ACC112 (cell line): Measurements from ENCODE around the gene IFT52.
A peak's percentile ranks its signal among the peaks of the same experiment; 100 is the strongest.

ENCODE experiments used
- H2AFZ ChIP-seq: fragments of 200-600 bp; sonication (generic); one replicate; pipeline ENCODE4 v1.6.0; 2017; ENCODE audit warnings: antibody characterized with exemption, low read length; ENCODE audit not compliant: unreplicated experiment
- H3K27ac ChIP-seq: fragments of 200-600 bp; sonication (generic); 2 replicates; pipeline ENCODE4 v1.5.1; 2014; ENCODE audit warnings: low read depth, mild to moderate bottlenecking, antibody characterized with exemption, low read length, moderate library complexity
- H3K27me3 ChIP-seq: fragments of 200-600 bp; sonication (generic); 2 replicates; pipeline ENCODE4 v1.6.1; 2014; ENCODE audit warnings: mild to moderate bottlenecking, antibody characterized with exemption, low read length, moderate library complexity, mixed read lengths; ENCODE audit not compliant: insufficient read depth
- H3K36me3 ChIP-seq: fragments of 200-600 bp; sonication (generic); 2 replicates; pipeline ENCODE4 v1.6.1; 2016; ENCODE audit warnings: mild to moderate bottlenecking, antibody characterized with exemption, low read length, moderate library complexity, mixed read lengths; ENCODE audit not compliant: insufficient read depth
- H3K4me1 ChIP-seq: fragments of 200-600 bp; sonication (generic); one replicate; pipeline ENCODE4 v1.6.1; 2016; ENCODE audit warnings: low read length, mixed read lengths; ENCODE audit not compliant: insufficient read depth, unreplicated experiment, control insufficient read depth
- H3K4me3 ChIP-seq: fragments of 200-600 bp; sonication (generic); 2 replicates; pipeline ENCODE4 v1.5.1; 2014; ENCODE audit warnings: mild to moderate bottlenecking, low read depth, low read length
- H3K79me2 ChIP-seq: fragments of 200-600 bp; sonication (generic); one replicate; pipeline ENCODE4 v1.6.0; 2016; ENCODE audit warnings: low read length; ENCODE audit not compliant: control insufficient read depth, unreplicated experiment, insufficient read depth

IFT52 gene

DNA sequence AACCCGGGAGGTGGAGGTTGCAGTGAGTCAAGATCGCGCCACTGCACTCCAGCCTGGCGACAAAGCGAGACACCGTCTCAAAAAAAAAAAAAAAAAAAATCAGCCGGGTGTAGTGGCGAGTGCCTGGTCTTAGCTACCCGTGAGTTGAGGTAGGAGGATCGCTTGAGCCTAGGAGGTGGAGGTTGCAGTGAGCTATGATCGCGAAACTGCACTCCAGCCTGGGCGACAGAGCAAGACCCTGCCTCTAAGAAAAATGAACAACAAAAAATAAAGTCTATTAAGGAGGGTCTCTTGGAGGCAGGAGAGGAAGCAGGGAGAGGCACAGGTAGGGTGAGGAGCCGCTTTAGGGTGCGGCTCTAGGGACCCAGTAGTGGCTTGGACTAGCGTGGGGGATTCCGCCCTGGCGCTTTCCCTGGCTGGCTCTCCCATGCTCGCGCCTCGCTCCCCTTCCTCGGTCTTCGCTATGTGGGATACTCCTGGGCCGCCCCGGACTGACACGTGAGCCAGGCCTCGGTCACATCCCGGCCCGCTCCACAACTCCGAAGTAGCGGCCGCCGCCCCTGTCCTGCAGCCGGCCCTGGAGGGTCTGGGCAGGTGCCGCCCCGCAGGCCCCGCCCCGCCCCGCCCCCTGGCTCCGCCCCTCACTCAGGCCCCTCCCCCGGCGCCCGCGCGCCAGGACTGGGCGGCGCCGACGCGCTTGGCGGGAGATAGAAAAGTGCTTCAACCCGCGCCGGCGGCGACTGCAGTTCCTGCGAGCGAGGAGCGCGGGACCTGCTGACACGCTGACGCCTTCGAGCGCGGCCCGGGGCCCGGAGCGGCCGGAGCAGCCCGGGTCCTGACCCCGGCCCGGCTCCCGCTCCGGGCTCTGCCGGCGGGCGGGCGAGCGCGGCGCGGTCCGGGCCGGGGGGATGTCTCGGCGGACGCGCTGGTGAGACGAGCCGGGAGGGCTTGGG, 75.9 kb downstream of the IFT52 start, which contains the start of gene MYBL2:
Gene MYBL2, plus strand, starts transcription at position 739 of the 953 bp plus-strand sequence. Its CDS starts 170 bp downstream, at position 909.
- no peak within 1 kb of the TSS for H3K27ac ChIP-seq
- no peaks in the 10 kb centered on the region for H3K36me3 ChIP-seq
- H3K79me2 ChIP-seq = peaks cover 12% of the 10 kb centered on the region
- peak within 1 kb of the TSS; percentile 94 for H3K4me3 ChIP-seq
- H2AFZ ChIP-seq = peak within 1 kb of the TSS; percentile 75
- no peaks in the 10 kb centered on the region for H3K27me3 ChIP-seq
- peaks cover 9% of the 10 kb centered on the region for H3K4me1 ChIP-seq

DNA sequence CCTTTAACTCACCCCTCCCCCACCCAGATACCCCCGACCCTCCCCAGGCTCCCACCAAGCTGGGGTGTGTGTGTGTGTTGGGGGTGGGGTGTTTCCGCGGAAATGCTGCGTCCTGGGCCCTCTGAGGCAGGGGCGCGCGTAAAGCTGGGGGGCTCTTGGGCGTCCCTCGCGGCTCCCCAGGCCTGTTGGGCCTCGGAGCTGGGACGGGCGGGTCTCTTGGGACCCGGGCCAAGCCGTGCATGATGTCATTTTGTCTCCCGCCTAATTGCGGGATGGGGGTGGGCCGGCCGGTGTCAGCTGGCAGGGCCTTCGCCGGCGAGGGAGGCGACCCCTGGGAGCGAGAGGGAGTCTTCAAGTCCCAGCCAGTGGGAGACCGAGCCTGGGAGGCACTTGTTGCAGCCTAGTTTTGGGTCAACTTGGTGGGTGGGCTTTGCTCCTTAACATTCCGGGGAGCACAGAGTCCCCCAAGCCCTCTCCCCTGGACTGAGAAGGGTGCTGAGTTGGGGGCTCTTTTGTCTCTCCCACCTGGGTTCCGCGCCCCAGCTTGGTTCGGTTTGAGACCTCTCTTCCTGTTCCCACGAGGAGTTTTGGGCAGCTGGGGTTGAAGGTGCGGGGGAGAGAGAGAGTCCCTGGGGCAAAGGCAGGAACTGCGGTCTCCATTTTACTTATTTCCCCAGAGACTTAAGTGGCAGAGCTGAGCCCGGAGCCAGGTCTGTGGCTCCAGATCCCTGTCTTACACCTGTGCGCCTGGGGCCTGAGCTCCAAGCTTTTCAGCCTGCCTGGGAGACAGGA, 76.8 kb downstream of the IFT52 start:
- Histone ChIP-seq H3K79me2 (peaks cover 12% of the 10 kb centered on the region), H3K27ac (no peak overlapping the region)

DNA sequence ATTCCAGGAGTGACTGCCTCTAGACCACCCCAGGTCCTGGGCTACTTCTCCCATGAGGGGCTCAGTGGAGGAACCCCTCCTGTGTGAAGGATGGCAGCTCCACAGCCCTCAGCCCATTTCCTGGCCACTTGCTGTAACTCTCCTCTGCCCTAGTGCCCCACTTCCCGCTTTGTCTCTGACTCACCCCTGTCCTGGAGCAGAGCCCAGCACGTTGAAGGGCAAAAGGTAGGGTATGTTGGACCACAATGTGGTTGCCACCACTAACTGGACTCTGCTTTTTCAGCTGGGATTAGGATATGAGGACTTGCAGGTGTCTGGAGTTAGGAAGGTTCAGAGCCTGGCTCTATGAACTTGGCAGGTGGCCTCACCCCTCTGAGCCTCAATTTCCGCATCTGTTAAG, 78.6 kb downstream of the IFT52 start:
- Histone ChIP-seq H2AFZ (no peak overlapping the region), H3K36me3 (no peaks in the 10 kb centered on the region), H3K27me3 (no peaks in the 10 kb centered on the region), H3K79me2 (peaks cover 12% of the 10 kb centered on the region), H3K4me1 (peaks cover 9% of the 10 kb centered on the region), H3K4me3 (no peak overlapping the region), H3K27ac (no peak overlapping the region)

More for the DNA sequence above, 76.8 kb downstream of the IFT52 start:
- Histone ChIP-seq H3K36me3 (no peaks in the 10 kb centered on the region), H2AFZ (peak overlapping the region; percentile 75), H3K4me1 (peaks cover 9% of the 10 kb centered on the region), H3K27me3 (no peaks in the 10 kb centered on the region), H3K4me3 (peak overlapping the region; percentile 94)

DNA sequence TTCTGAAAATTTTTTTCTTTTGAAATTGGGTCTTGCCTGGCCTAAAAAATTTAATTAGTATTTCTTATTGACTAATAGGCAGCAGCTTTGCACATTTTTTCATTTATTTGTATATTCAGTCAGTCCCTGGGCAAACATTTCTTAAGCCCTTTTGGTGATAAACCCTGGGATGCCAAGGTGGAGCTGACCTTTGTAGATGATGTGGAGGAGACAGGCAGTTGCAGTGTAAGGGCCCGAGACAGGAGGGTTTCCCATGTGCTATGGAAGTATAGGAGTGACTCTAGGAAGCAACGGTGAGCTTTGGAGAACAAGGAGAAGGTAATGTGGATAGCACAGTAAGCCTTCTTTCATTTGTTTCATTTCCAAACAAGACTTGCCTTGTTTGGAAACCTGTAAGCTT, 79.7 kb downstream of the IFT52 start:
- Histone ChIP-seq H2AFZ (no peak overlapping the region), H3K4me3 (no peak overlapping the region), H3K27ac (no peak overlapping the region), H3K36me3 (no peaks in the 10 kb centered on the region), H3K4me1 (peaks cover 9% of the 10 kb centered on the region), H3K27me3 (no peaks in the 10 kb centered on the region), H3K79me2 (peaks cover 12% of the 10 kb centered on the region)

DNA sequence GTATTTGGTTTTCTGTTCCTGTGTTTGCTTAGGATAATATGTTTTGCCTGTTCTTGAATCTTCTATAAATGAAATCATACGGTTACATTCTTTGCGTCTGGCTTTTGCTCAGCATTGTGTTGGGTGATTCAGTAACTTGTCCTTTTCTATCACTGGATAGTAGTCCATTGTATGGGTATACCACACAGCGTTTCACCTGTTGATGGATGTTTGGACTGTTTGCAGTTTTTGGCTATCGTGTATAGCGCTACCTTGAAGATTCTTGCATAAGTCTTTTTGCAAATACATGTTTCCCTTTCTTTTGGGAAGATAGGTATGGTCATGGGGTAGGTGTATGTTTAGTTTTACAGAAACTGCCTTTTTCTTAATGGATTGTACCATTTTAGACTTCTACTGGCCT, 85.6 kb downstream of the IFT52 start:
- H3K4me1 ChIP-seq = no peaks in the 10 kb centered on the region
- H3K36me3 ChIP-seq = peaks cover 5% of the 10 kb centered on the region; the same call in 1 of the 2 replicates
- H3K79me2 ChIP-seq = no peaks in the 10 kb centered on the region
- no peak overlapping the region for H3K4me3 ChIP-seq
- no peak overlapping the region for H2AFZ ChIP-seq
- no peaks in the 10 kb centered on the region for H3K27me3 ChIP-seq
- no peak overlapping the region for H3K27ac ChIP-seq

DNA sequence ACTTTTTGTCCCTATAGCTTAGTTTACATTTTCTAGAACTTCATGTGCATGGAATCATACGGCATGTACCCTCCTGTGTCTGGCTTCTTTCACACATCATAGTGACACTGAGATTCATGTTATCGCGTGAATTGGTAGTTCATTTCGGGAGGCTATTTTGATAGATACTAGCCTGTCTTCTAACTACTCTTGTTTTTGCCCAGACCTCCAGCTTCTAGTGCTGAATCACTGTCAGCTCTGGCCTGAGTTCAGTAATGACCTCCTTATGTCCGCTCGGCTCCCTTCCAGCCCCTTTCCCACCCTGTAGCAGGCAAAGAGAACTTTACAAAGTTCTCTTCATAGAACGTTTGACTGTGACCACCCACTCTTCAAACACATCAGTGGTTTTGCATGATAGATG, 90.2 kb downstream of the IFT52 start:
- Histone ChIP-seq H3K4me3 (no peak overlapping the region), H3K27me3 (no peaks in the 10 kb centered on the region), H2AFZ (no peak overlapping the region), H3K79me2 (no peaks in the 10 kb centered on the region), H3K36me3 (peaks cover 5% of the 10 kb centered on the region; the same call in 1 of the 2 replicates), H3K4me1 (no peaks in the 10 kb centered on the region), H3K27ac (no peak overlapping the region)

DNA sequence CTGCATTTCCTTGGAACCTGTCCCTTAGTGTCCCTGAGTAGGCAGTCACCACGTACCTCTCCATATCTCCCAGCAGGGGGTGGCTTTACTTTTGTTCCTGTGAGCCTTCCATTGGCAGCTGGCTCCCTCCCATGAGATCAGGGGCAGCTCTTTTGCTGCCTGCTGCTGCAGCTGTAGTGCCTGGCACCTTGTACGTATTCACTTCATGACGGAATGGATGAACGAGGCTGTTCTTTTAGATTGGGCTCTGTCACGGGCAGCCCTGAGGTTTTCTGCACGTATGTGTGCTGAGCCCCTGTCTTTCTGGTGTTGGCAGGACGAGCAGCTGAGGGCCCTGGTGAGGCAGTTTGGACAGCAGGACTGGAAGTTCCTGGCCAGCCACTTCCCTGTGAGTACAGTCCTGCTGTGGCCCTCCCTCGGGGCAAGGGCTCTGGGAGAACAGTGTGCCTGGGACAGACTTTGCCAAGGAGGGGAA, 90.8 kb downstream of the IFT52 start:
- H3K4me1 ChIP-seq = no peaks in the 10 kb centered on the region
- H3K36me3 ChIP-seq = peaks cover 1% of the 10 kb centered on the region; the same call in 1 of the 2 replicates
- H3K4me3 ChIP-seq = no peak overlapping the region
- H2AFZ ChIP-seq = no peak overlapping the region
- no peaks in the 10 kb centered on the region for H3K27me3 ChIP-seq
- no peak overlapping the region for H3K27ac ChIP-seq
- H3K79me2 ChIP-seq = no peaks in the 10 kb centered on the region

DNA sequence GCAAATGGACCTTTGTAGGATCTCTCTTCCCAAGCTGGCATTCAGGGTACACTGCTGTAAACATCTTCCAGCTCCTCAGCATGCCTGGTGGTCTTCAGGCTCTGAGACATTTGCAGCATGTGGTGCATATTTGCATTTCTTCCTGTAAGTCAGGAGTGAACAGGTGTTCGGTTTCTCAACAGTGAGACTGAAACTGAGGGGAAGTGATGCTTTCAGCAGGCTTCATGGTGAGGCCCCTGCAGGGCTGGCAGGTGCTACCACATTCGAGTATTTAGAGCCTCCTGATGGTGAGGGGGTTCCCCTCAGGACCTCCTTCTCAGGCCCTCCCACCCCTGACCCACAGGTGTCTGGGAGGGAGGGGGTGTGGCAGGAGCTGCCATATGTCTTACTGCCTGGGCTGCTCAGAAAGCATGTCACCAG, 91.3 kb downstream of the IFT52 start:
- no peak overlapping the region for H2AFZ ChIP-seq
- no peak overlapping the region for H3K27ac ChIP-seq
- no peaks in the 10 kb centered on the region for H3K4me1 ChIP-seq
- H3K79me2 ChIP-seq = no peaks in the 10 kb centered on the region
- H3K36me3 ChIP-seq = no peaks in the 10 kb centered on the region
- no peak overlapping the region for H3K4me3 ChIP-seq
- no peaks in the 10 kb centered on the region for H3K27me3 ChIP-seq

DNA sequence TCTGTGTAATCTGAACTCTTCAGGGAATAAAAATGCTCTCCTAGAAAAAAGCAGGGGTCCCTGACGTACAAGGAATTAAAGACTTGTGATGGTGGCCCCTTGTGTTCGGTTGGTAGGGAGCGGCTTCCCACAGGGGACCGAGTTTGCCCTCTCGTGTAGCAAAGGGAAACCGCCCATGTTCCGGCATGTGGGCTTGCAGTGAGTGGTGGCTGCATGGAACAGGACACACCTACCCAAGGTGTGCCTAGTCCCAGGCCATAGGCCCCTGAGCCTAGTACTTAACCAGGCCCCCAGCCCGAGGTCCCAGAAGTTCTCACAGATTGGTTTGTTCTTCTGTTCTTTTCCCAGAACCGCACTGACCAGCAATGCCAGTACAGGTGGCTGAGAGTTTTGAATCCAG, 91.7 kb downstream of the IFT52 start:
- no peak overlapping the region for H3K4me3 ChIP-seq
- no peaks in the 10 kb centered on the region for H3K79me2 ChIP-seq
- no peak overlapping the region for H3K27ac ChIP-seq
- no peaks in the 10 kb centered on the region for H3K27me3 ChIP-seq
- H2AFZ ChIP-seq = no peak overlapping the region
- H3K4me1 ChIP-seq = no peaks in the 10 kb centered on the region
- H3K36me3 ChIP-seq = no peaks in the 10 kb centered on the region

DNA sequence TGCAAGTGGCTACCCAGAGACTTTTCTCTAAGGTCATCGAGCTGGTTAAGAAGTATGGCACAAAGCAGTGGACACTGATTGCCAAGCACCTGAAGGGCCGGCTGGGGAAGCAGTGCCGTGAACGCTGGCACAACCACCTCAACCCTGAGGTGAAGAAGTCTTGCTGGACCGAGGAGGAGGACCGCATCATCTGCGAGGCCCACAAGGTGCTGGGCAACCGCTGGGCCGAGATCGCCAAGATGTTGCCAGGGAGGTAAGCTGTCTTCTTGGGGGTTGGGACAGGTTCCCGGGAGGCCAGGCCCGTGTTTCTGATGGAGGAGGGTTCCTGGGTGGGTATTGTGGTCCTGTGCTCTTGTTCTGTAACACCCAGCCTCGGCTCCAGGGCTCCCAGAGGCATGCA, 96.1 kb downstream of the IFT52 start:
- H3K4me3 ChIP-seq = no peak overlapping the region
- H2AFZ ChIP-seq = no peak overlapping the region
- no peaks in the 10 kb centered on the region for H3K4me1 ChIP-seq
- H3K36me3 ChIP-seq = no peaks in the 10 kb centered on the region
- H3K27me3 ChIP-seq = no peaks in the 10 kb centered on the region
- H3K27ac ChIP-seq = no peak overlapping the region
- H3K79me2 ChIP-seq = no peaks in the 10 kb centered on the region
